Measurements from ENCODE around the gene ADGRA3. TPM values are rescaled to one million over a fixed set of nuclear protein-coding genes. Genes with fewer than 3 reads are reported as not detected.

Gene ADGRA3
- total and polyA plus RNA-seq, 2 donors: 11.2 to 13.1 TPM

DNA sequence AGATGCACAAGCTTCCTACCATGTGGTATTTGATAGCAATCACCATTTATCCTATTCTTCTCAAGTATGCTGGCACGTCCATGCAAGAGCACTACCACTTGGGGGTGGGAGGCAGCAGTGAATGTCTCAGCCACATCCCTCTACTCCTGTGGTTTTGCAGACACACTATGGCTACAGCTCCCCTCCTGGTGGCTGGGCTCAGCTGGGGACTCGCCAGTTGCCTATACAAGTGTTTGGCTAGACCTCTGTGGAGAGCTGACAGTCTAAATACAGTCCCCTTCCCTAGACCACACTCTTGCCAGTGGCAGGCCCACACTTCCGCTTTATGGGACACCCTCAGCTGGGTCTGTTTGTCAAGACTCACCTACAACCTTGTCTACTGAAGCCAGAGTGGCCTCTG is 53.2 kb downstream of the ADGRA3 start:
- Histone ChIP-seq H3K9me3 (ENCODE audit: control insufficient read depth in 2 of 2, insufficient read depth in 1 of 2, low read length in 1 of 2) (no peaks in the 10 kb centered on the region), H3K27me3 (ENCODE audit: control insufficient read depth in 2 of 2, insufficient read depth in 1 of 2, low read length in 1 of 2) (no peaks in the 10 kb centered on the region), H3K4me3 (ENCODE audit: low read length in 2 of 2) (no peak overlapping the region), H3K27ac (ENCODE audit: low read depth in 1 of 2, low read length in 1 of 2) (no peak overlapping the region), H3K36me3 (ENCODE audit: control insufficient read depth in 2 of 2, insufficient read depth in 2 of 2, low read length in 1 of 2) (no peaks in the 10 kb centered on the region), H3K4me1 (ENCODE audit: control insufficient read depth in 2 of 2, insufficient read depth in 2 of 2, low read length in 2 of 2) (no peaks in the 10 kb centered on the region)
- DNase-seq (ENCODE audit: low read depth in 6 of 9, low spot score in 9 of 9): no peak
- 91% methylated on average over 3 of the region's 3 CpGs for WGBS

DNA sequence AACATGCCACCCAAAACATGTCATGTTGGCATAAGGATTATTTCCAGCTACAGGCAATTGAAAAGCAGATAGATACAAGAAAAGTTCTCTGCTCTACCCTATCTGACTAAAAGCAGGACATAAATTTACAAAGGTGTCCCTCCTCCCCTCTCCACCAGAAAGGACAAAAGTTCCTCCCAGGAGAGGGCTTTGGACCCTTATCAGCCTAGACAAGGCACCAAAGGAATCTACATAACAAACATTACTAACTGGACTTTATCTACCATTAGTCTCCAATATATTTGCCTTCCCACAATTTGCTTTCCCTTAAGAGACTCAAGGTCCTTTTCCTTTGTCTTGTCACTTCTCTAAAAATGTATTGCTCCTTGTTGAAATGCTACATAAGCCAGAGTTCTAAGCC is 55.6 kb downstream of the ADGRA3 start:
- H3K4me1 ChIP-seq (ENCODE audit: control insufficient read depth in 2 of 2, insufficient read depth in 2 of 2, low read length in 2 of 2): no peaks in the 10 kb centered on the region
- no peaks in the 10 kb centered on the region for H3K36me3 ChIP-seq (ENCODE audit: control insufficient read depth in 2 of 2, insufficient read depth in 2 of 2, low read length in 1 of 2)
- H3K27me3 ChIP-seq (ENCODE audit: control insufficient read depth in 2 of 2, insufficient read depth in 1 of 2, low read length in 1 of 2): no peaks in the 10 kb centered on the region
- no peak overlapping the region for H3K27ac ChIP-seq (ENCODE audit: low read depth in 1 of 2, low read length in 1 of 2)
- H3K4me3 ChIP-seq (ENCODE audit: low read length in 2 of 2): no peak overlapping the region
- H3K9me3 ChIP-seq (ENCODE audit: control insufficient read depth in 2 of 2, insufficient read depth in 1 of 2, low read length in 1 of 2): no peaks in the 10 kb centered on the region
- no peak for DNase-seq (ENCODE audit: low read depth in 6 of 9, low spot score in 9 of 9)

DNA sequence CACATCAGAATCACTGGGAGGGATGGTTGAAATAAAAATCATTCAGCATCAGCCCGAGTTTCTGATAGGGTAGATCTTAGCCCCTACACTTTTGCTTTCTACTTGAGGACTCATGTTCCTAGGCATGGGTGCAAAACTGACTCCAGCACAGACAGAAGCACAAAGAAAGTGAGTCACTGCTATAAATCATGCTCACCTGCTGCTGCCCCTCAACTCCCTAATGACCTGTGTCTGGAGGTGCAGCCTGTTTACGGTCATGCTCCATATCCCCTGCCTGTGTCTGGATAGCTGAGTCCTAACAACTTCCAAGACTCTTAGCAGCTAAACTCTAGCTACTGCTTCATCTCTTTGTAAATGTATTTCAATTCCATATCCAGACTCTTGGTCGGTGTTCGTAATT is 57.8 kb downstream of the ADGRA3 start:
- DNase-seq (ENCODE audit: low read depth in 6 of 9, low spot score in 9 of 9): no peak
- 93% methylated on average over 4 of the region's 4 CpGs for whole genome bisulfite sequencing
- H3K36me3 ChIP-seq (ENCODE audit: control insufficient read depth in 2 of 2, insufficient read depth in 2 of 2, low read length in 1 of 2): no peaks in the 10 kb centered on the region
- H3K27ac ChIP-seq (ENCODE audit: low read depth in 1 of 2, low read length in 1 of 2): no peak overlapping the region
- no peaks in the 10 kb centered on the region for H3K27me3 ChIP-seq (ENCODE audit: control insufficient read depth in 2 of 2, insufficient read depth in 1 of 2, low read length in 1 of 2)
- no peaks in the 10 kb centered on the region for H3K4me1 ChIP-seq (ENCODE audit: control insufficient read depth in 2 of 2, insufficient read depth in 2 of 2, low read length in 2 of 2)
- H3K9me3 ChIP-seq (ENCODE audit: control insufficient read depth in 2 of 2, insufficient read depth in 1 of 2, low read length in 1 of 2): no peaks in the 10 kb centered on the region
- H3K4me3 ChIP-seq (ENCODE audit: low read length in 2 of 2): no peak overlapping the region

DNA sequence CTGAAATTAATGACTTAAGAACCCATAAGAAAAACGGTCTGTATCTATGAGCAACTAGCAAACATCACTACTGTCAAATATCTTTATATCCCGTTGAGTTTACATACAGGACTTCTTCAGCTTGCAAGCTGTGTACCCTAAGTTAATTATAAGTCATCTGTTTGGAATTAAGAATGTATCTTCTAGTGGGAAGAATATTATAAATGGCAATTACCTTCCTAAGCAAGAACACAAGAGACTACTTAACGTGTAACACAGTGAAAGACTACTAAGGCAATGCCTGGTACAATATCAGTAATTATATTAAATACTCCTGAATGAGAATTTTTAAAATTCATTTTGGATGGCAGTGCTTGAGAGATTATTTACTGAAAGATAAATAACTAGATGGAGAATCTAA is 58.5 kb downstream of the ADGRA3 start:
- Histone ChIP-seq H3K9me3 (ENCODE audit: control insufficient read depth in 2 of 2, insufficient read depth in 1 of 2, low read length in 1 of 2) (no peaks in the 10 kb centered on the region), H3K36me3 (ENCODE audit: control insufficient read depth in 2 of 2, insufficient read depth in 2 of 2, low read length in 1 of 2) (no peaks in the 10 kb centered on the region), H3K27ac (ENCODE audit: low read depth in 1 of 2, low read length in 1 of 2) (no peak overlapping the region), H3K4me3 (ENCODE audit: low read length in 2 of 2) (no peak overlapping the region), H3K4me1 (ENCODE audit: control insufficient read depth in 2 of 2, insufficient read depth in 2 of 2, low read length in 2 of 2) (no peaks in the 10 kb centered on the region), H3K27me3 (ENCODE audit: control insufficient read depth in 2 of 2, insufficient read depth in 1 of 2, low read length in 1 of 2) (no peaks in the 10 kb centered on the region)
- WGBS: 98% methylated on average over 3 of the region's 3 CpGs
- DNase-seq (ENCODE audit: low read depth in 6 of 9, low spot score in 9 of 9): no peak

DNA sequence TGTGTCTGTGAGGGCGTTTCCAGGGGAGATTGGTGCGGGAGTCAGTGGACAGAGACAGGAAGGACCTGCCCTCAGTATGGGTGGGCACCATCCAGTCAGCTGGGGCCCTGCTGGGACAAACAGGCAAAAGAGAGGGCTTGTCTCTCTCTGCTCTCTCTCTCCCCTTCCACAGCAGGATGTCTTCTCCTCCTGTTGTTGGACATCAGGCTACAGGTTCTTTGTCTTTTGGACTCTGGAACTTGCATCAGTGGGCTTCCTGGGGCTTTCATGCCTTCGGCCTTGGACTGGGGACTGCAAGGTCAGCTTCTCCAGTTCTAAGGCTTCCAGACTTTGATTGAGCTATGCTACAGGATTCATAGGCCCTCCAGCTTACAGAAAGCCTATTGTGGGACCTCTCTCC is 59.6 kb downstream of the ADGRA3 start:
- H3K4me3 ChIP-seq (ENCODE audit: low read length in 2 of 2): no peak overlapping the region
- no peaks in the 10 kb centered on the region for H3K27me3 ChIP-seq (ENCODE audit: control insufficient read depth in 2 of 2, insufficient read depth in 1 of 2, low read length in 1 of 2)
- no peaks in the 10 kb centered on the region for H3K4me1 ChIP-seq (ENCODE audit: control insufficient read depth in 2 of 2, insufficient read depth in 2 of 2, low read length in 2 of 2)
- WGBS: 97% methylated on average over 3 of the region's 3 CpGs
- no peak for DNase-seq (ENCODE audit: low read depth in 6 of 9, low spot score in 9 of 9)
- H3K9me3 ChIP-seq (ENCODE audit: control insufficient read depth in 2 of 2, insufficient read depth in 1 of 2, low read length in 1 of 2): no peaks in the 10 kb centered on the region
- H3K36me3 ChIP-seq (ENCODE audit: control insufficient read depth in 2 of 2, insufficient read depth in 2 of 2, low read length in 1 of 2): no peaks in the 10 kb centered on the region
- H3K27ac ChIP-seq (ENCODE audit: low read depth in 1 of 2, low read length in 1 of 2): no peak overlapping the region

DNA sequence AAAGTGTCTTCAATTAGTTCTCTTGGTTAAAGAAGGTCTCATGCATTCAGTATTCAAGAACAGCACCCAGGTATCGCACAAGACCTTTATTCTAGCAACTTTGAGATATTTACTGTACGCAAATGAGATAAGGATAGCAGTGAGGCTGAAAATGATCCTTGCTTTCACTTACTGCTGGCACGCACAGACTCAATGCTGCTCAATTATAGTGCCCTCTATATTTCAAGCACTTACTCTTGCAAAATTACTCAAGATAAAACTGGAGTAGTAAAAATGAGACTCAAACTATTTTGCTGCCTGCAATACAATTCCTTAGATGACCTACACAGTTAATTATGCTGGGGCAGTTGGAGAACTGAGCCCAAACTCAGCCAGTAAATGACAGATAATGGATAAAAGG is 60.9 kb downstream of the ADGRA3 start:
- H3K4me3 ChIP-seq (ENCODE audit: low read length in 2 of 2): no peak overlapping the region
- no peak for DNase-seq (ENCODE audit: low read depth in 6 of 9, low spot score in 9 of 9)
- WGBS: 95% methylated on average over 3 of the region's 3 CpGs

DNA sequence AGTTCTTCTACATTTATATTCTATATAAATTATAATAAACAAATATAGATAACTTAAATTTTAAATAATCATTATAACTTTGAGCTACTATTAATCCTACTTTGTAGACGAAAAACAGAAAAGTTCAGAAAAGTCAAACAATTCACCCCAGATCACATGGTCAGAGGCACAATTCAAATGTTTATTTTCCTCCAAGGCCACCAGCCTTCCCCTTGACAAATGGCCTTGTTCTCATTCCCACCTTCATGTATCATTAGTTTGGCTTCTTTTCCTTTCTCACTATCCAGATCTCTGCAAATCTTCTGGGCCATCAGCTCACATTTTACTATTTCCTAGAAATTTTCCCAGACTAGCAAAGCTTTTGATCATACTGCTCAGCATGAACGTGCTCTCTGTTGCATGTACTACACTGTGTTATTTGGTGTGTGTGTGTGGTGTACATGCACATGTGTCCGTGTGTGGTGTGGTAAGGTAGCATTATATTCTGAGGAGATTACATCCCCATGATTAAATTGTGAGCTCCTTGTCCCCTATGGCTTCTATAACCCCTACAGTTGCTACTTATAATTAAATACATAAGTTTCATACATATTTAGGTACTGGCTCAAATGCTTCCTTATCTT is 61.5 kb downstream of the ADGRA3 start:
- Histone ChIP-seq H3K4me1 (ENCODE audit: control insufficient read depth in 2 of 2, insufficient read depth in 2 of 2, low read length in 2 of 2) (no peaks in the 10 kb centered on the region), H3K36me3 (ENCODE audit: control insufficient read depth in 2 of 2, insufficient read depth in 2 of 2, low read length in 1 of 2) (no peaks in the 10 kb centered on the region), H3K27ac (ENCODE audit: low read depth in 1 of 2, low read length in 1 of 2) (no peak overlapping the region), H3K27me3 (ENCODE audit: control insufficient read depth in 2 of 2, insufficient read depth in 1 of 2, low read length in 1 of 2) (no peaks in the 10 kb centered on the region), H3K4me3 (ENCODE audit: low read length in 2 of 2) (no peak overlapping the region), H3K9me3 (ENCODE audit: control insufficient read depth in 2 of 2, insufficient read depth in 1 of 2, low read length in 1 of 2) (no peaks in the 10 kb centered on the region)
- no peak for DNase-seq (ENCODE audit: low read depth in 6 of 9, low spot score in 9 of 9)
- 97% methylated on average over 3 of the region's 3 CpGs for WGBS

More for the DNA sequence above, 60.9 kb downstream of the ADGRA3 start:
- H3K36me3 ChIP-seq (ENCODE audit: control insufficient read depth in 2 of 2, insufficient read depth in 2 of 2, low read length in 1 of 2): no peaks in the 10 kb centered on the region
- H3K27ac ChIP-seq (ENCODE audit: low read depth in 1 of 2, low read length in 1 of 2): no peak overlapping the region
- H3K9me3 ChIP-seq (ENCODE audit: control insufficient read depth in 2 of 2, insufficient read depth in 1 of 2, low read length in 1 of 2): no peaks in the 10 kb centered on the region
- no peaks in the 10 kb centered on the region for H3K27me3 ChIP-seq (ENCODE audit: control insufficient read depth in 2 of 2, insufficient read depth in 1 of 2, low read length in 1 of 2)
- no peaks in the 10 kb centered on the region for H3K4me1 ChIP-seq (ENCODE audit: control insufficient read depth in 2 of 2, insufficient read depth in 2 of 2, low read length in 2 of 2)

DNA sequence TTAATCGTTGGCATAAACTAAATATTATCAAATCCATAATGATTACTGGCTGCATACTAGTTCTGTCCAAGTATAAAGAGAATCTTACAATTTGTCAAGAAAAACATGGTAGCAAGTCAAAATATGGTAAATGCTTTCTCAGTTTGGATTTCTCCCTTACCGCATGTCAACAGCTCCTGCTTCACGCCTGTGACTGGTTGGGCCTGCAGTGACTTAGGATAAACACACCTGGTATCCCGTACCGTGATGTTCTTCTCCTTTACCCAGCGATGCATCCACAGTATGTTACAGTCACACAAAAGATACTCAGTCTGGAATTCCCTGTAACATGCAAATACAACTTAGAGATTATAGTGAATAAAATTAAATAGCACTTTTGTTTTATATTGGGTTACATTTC is 71.1 kb downstream of the ADGRA3 start:
- peak overlapping the region; percentile 34 to 78 for H3K27ac ChIP-seq (ENCODE audit: low read depth in 1 of 2, low read length in 1 of 2)
- no peaks in the 10 kb centered on the region for H3K9me3 ChIP-seq (ENCODE audit: control insufficient read depth in 2 of 2, insufficient read depth in 1 of 2, low read length in 1 of 2)
- no peak overlapping the region for H3K4me3 ChIP-seq (ENCODE audit: low read length in 2 of 2)
- DNase-seq (ENCODE audit: low read depth in 6 of 9, low spot score in 9 of 9): no peak
- H3K36me3 ChIP-seq (ENCODE audit: control insufficient read depth in 2 of 2, insufficient read depth in 2 of 2, low read length in 1 of 2): no peaks in the 10 kb centered on the region
- no peaks in the 10 kb centered on the region for H3K4me1 ChIP-seq (ENCODE audit: control insufficient read depth in 2 of 2, insufficient read depth in 2 of 2, low read length in 2 of 2)
- no peaks in the 10 kb centered on the region for H3K27me3 ChIP-seq (ENCODE audit: control insufficient read depth in 2 of 2, insufficient read depth in 1 of 2, low read length in 1 of 2)
- WGBS: 83% methylated on average over 6 of the region's 6 CpGs

DNA sequence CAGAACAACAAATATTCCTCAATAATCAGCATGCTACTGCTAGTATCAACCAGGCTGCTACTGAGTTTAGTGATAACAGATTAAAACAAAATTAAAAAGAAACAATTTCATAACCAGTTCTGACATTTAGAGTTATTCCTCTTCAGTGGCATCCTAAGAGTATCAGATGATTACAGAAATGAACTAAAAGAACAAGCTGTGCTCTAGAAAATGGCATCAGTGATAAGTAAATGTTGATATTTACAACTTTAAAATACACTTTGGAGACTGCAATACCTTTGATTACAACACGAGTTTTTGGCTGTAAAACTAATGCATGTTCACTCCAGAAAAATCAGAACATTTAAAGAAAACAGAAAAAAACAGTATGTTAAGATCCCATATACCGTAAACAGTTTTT is 72.9 kb downstream of the ADGRA3 start:
- 98% methylated on average over 2 of the region's 2 CpGs for WGBS
- no peak for DNase-seq (ENCODE audit: low read depth in 6 of 9, low spot score in 9 of 9)
- H3K27ac ChIP-seq (ENCODE audit: low read depth in 1 of 2, low read length in 1 of 2): no peak overlapping the region
- no peaks in the 10 kb centered on the region for H3K4me1 ChIP-seq (ENCODE audit: control insufficient read depth in 2 of 2, insufficient read depth in 2 of 2, low read length in 2 of 2)
- H3K27me3 ChIP-seq (ENCODE audit: control insufficient read depth in 2 of 2, insufficient read depth in 1 of 2, low read length in 1 of 2): no peaks in the 10 kb centered on the region
- no peaks in the 10 kb centered on the region for H3K9me3 ChIP-seq (ENCODE audit: control insufficient read depth in 2 of 2, insufficient read depth in 1 of 2, low read length in 1 of 2)
- H3K4me3 ChIP-seq (ENCODE audit: low read length in 2 of 2): no peak overlapping the region
- no peaks in the 10 kb centered on the region for H3K36me3 ChIP-seq (ENCODE audit: control insufficient read depth in 2 of 2, insufficient read depth in 2 of 2, low read length in 1 of 2)

DNA sequence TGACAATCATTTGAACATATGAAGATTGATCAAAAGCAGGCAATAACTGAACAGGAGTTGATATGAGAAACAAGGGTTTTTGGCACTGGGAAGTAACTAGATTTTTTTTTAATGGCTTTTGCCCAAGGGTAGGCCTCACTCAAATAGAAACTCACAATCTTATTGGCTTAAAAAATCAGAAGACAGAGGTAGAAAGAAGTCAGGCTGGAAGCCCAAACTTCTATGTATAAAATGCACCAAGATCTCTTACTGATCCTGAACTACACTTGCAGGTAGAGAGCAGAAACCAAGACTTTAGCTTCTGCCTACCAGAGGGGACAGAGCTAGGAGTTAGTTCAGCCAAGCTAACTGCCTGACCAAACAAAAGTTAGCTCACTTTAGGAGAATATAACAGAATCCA is 74.9 kb downstream of the ADGRA3 start:
- no peaks in the 10 kb centered on the region for H3K27me3 ChIP-seq (ENCODE audit: control insufficient read depth in 2 of 2, insufficient read depth in 1 of 2, low read length in 1 of 2)
- no peaks in the 10 kb centered on the region for H3K4me1 ChIP-seq (ENCODE audit: control insufficient read depth in 2 of 2, insufficient read depth in 2 of 2, low read length in 2 of 2)
- no peak for DNase-seq (ENCODE audit: low read depth in 6 of 9, low spot score in 9 of 9)
- no peak overlapping the region for H3K4me3 ChIP-seq (ENCODE audit: low read length in 2 of 2)
- H3K27ac ChIP-seq (ENCODE audit: low read depth in 1 of 2, low read length in 1 of 2): no peak overlapping the region
- no peaks in the 10 kb centered on the region for H3K36me3 ChIP-seq (ENCODE audit: control insufficient read depth in 2 of 2, insufficient read depth in 2 of 2, low read length in 1 of 2)
- H3K9me3 ChIP-seq (ENCODE audit: control insufficient read depth in 2 of 2, insufficient read depth in 1 of 2, low read length in 1 of 2): no peaks in the 10 kb centered on the region

Measured in thymus (tissue), 11 donors.